Esophagus muscularis mucosa (tissue), 4 donors: ENCODE data around the gene PELO. TPM values are rescaled to one million over a fixed set of nuclear protein-coding genes. Genes with fewer than 3 reads are reported as not detected.
"Not testable (repeated sequence)": the region's sequence is repeated elsewhere in the genome, so short reads cannot be mapped to it uniquely, and the experiment has no call there.

ENCODE experiments used
- DNase-seq: peaks from one replicate; pipeline ENCODE4 v3.0.0-alpha.2; 2017; ENCODE audit errors: extremely low spot score
- H3K27ac ChIP-seq, 4 donors: fragments of 200-600 bp; sonication (generic); replicated peaks in 1 of 4; 1 replicate in 3 of 4; 2 replicates in 1 of 4; pipeline ENCODE4 v1.5.1; 2016 to 2019; ENCODE audit warnings: mild to moderate bottlenecking in 1 of 4
- H3K27me3 ChIP-seq, 4 donors: fragments of 200-600 bp; sonication (generic); one replicate each; pipeline versions ENCODE4 v1.5.1 to v1.6.0; 2016 to 2019
- H3K36me3 ChIP-seq, 4 donors: fragments of 200-600 bp; sonication (generic); one replicate each; pipeline ENCODE4 v1.5.1; 2016 to 2019
- H3K4me1 ChIP-seq, 4 donors: fragments of 200-600 bp; sonication (generic); one replicate each; pipeline ENCODE4 v1.5.1; 2016 to 2019
- H3K4me3 ChIP-seq, 4 donors: fragments of 200-600 bp; sonication (generic); 1 replicate in 2 of 4; 2 replicates in 2 of 4; pipeline ENCODE4 v1.5.1; 2016 to 2019; ENCODE audit warnings: mild to moderate bottlenecking in 4 of 4, moderate library complexity in 1 of 4
- H3K9me3 ChIP-seq, 4 donors: fragments of 200-600 bp; sonication (generic); 1 replicate in 3 of 4; 2 replicates in 1 of 4; pipeline ENCODE4 v1.5.1; 2016 to 2019
- EP300 ChIP-seq: sonication (generic); formaldehyde crosslinking; IDR thresholded peaks from one replicate; pipeline ENCODE4 v1.6.1; 2017; ENCODE audit warnings: antibody characterized with exemption
- POLR2A ChIP-seq: fragments of 450-650 bp; IDR thresholded peaks from one replicate; pipeline ENCODE4 v1.6.1; 2017; ENCODE audit warnings: antibody characterized with exemption, moderate library complexity, mild to moderate bottlenecking, low read depth
- POLR2AphosphoS5 ChIP-seq, 2 donors: sonication (generic); formaldehyde crosslinking; IDR thresholded peaks; one replicate each; pipeline ENCODE4 v1.6.1; 2017; ENCODE audit warnings: antibody characterized with exemption in 2 of 2
- WGBS: methylation state at CpG from one replicate; pipeline ENCODE4 v1.1.5; 2018; 5-methylcytosine and 5-hydroxymethylcytosine counted together
- intact Hi-C: fragments of 100-400 bp; cut with DNase I; formaldehyde crosslinking; loops from one replicate; pipeline ENCODE4 v1.15.1; 2023
- total RNA-seq, 4 donors: library from RNA; depleted of rRNA; stranded (reverse); fragments of >200 nt; gene quantifications; one replicate each; pipeline versions ENCODE4 v1.1.0 to v1.2.1, GENCODE V29; 2016
- TF ChIP-seq, protein P1 (sequence below), 3 experiments: fragments of 200-600 bp in 2 of 3; fragments of 450-650 bp in 1 of 3; sonication (generic) in 2 of 3; IDR thresholded peaks; one replicate each; pipeline ENCODE4 v1.5.1; 2017 to 2019; ENCODE audit warnings: antibody characterized with exemption in 3 of 3, mild to moderate bottlenecking in 2 of 3, moderate library complexity in 1 of 3

The PELO gene
- total RNA-seq, 4 donors from 2014 or later, result 43.1 to 77.7 (median 69.7) TPM

DNA sequence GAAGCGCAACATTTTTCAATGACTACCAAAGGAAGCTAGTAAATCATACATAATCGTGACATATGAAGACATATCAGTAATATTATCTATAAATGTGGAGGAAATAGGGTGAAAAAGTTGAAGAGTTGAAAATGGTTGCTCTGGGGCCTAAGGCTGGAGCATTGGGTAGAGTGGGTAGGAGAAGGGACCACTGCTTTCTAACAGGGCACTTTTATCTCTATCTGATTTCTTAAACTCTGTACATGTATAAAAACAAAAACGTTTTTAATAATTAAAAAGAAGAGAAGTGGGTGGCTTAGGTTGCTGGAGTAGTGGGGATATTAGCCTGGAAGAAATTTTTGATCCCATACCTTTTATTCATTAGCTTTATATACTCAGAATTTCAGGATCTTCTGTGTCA, 44.2 kb upstream of the PELO start:
- DNase-seq, result no peak
- Histone ChIP-seq H3K27ac (no peak overlapping the region), H3K9me3 (no peaks in the 10 kb centered on the region), H3K4me3 (no peak overlapping the region), H3K36me3 (no peaks in the 10 kb centered on the region), H3K4me1 (peaks cover 7 to 34% (median 20%) of the 10 kb centered on the region in 4 donors), H3K27me3 (no peaks in the 10 kb centered on the region)
- intact Hi-C loops, result no loop called here
- no peak for TF ChIP-seq POLR2AphosphoS5 (IDR thresholded peaks at IDR 0.05)
- TF ChIP-seq POLR2A, result no peak
- no peak for TF ChIP-seq EP300
- TF ChIP-seq, protein P1, sequence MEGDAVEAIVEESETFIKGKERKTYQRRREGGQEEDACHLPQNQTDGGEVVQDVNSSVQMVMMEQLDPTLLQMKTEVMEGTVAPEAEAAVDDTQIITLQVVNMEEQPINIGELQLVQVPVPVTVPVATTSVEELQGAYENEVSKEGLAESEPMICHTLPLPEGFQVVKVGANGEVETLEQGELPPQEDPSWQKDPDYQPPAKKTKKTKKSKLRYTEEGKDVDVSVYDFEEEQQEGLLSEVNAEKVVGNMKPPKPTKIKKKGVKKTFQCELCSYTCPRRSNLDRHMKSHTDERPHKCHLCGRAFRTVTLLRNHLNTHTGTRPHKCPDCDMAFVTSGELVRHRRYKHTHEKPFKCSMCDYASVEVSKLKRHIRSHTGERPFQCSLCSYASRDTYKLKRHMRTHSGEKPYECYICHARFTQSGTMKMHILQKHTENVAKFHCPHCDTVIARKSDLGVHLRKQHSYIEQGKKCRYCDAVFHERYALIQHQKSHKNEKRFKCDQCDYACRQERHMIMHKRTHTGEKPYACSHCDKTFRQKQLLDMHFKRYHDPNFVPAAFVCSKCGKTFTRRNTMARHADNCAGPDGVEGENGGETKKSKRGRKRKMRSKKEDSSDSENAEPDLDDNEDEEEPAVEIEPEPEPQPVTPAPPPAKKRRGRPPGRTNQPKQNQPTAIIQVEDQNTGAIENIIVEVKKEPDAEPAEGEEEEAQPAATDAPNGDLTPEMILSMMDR (IDR thresholded peaks at IDR 0.05), result no peak
- WGBS, result 70% methylated on average over 3 of the region's 3 CpGs

DNA sequence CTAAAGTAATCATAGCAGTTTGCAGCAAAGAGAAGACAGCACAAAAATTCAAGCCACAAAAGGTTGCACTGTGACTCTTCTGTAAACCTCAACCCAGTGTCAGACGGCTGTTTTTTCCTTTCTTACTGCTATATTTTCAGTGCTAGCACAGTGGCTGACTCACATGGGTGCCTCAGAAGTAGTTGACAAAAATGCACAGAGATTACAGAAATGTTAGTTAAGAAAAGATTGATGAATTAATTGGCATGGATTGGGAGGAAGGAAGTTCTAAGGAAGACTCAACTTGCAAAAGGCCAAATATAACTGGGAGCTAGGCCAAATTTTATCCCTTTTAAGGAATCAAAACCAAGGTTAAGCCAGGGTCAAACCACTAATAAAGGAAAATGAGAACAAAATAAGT, 43.7 kb upstream of the PELO start:
- H3K27ac ChIP-seq, result no peak overlapping the region
- no peak for DNase-seq
- intact Hi-C loops, result no loop called here
- H3K4me3 ChIP-seq, result no peak overlapping the region
- peaks cover 7 to 34% (median 20%) of the 10 kb centered on the region in 4 donors for H3K4me1 ChIP-seq
- WGBS, result 15% methylated on average over 1 of the region's 1 CpG
- TF ChIP-seq POLR2AphosphoS5 (IDR thresholded peaks at IDR 0.05) (no peak), EP300 (no peak), POLR2A (no peak)
- TF ChIP-seq, protein P1 (IDR thresholded peaks at IDR 0.05), result no peak
- H3K36me3 ChIP-seq, result no peaks in the 10 kb centered on the region
- H3K9me3 ChIP-seq, result no peaks in the 10 kb centered on the region
- no peaks in the 10 kb centered on the region for H3K27me3 ChIP-seq

DNA sequence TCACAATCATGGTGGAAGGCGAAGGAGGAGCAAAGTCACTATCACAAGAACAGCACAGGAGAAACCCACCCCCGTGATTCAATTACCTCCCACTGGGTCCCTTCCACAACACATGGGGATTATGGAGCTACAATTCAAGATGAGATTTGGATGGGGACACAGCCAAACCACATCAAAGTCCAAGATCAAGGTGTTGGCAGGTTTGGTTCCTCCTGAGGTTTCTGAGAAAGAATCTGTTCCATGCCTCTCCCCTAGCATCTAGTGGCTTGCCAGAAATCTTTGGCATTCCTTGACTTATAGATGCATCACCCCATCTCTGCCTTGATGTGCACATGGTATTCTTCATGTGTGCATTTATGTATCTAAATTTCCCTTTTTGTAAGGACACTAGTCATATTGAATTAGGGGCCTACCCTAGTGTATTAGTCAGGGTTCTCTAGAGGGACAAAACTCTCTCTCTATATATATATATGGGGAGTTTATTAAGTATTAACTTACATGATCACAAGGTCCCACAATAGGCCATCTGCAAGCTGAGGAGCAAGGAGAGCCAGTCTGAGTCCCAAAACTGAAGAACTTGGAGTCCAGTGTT, 42.8 kb upstream of the PELO start:
- 93% methylated on average over 2 of the region's 2 CpGs for WGBS
- H3K27me3 ChIP-seq, H3K4me3 ChIP-seq, H3K36me3 ChIP-seq, intact Hi-C loops, H3K9me3 ChIP-seq, H3K27ac ChIP-seq, DNase-seq: not testable (repeated sequence)
- peaks cover 7 to 34% (median 23%) of the 10 kb centered on the region in 4 donors for H3K4me1 ChIP-seq

DNA sequence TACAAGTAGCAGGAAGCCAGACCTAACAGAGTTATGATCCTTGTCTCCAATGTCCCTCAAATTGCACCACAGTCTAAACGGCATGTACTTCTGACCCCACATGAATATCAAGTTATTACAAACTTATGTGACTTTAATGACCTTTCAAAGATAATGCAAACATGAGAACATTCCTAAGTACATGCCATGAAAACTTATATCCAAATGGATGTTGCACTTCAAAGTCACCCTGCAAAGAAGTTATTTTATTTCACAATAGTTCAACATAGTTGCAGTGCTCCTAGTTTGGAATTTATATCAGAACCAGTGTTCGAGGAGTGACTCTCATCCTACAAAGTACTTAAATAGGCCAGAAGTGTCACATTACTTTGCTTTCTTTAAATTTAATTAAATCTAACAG, 41.2 kb upstream of the PELO start:
- 90% methylated on average over 2 of the region's 2 CpGs for WGBS

DNA sequence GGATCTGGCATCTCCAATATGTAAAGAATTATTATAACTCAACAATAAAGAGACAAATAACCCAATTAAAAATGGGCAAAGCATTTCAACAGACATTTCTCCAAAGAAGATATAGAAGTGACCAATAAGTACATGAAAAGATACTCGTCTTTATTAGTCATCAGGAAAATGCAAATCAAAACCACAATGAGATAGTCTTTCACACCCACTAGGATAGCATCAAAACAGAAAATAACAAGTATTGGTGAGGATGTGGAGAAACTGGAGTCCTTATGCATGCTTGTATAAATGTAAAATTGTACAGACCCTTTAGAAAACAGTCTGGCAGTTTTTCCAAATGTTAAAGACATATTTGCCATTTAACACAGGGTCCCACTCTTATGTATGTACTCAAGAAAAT, 39.1 kb upstream of the PELO start:
- Histone ChIP-seq H3K4me1 (peaks cover under 1 to 54% (median 32%) of the 10 kb centered on the region in 4 donors), H3K36me3 (no peaks in the 10 kb centered on the region), H3K4me3 (no peak overlapping the region), H3K9me3 (no peaks in the 10 kb centered on the region), H3K27me3 (no peaks in the 10 kb centered on the region), H3K27ac (no peak overlapping the region)
- WGBS, result 28% methylated on average over 1 of the region's 1 CpG
- no peak for DNase-seq
- intact Hi-C loops, result no loop called here
- TF ChIP-seq, protein P1 (IDR thresholded peaks at IDR 0.05), result no peak
- TF ChIP-seq POLR2A (no peak), POLR2AphosphoS5 (IDR thresholded peaks at IDR 0.05) (no peak), EP300 (no peak)

More for the DNA sequence above, 41.2 kb upstream of the PELO start:
- H3K27me3 ChIP-seq, result no peaks in the 10 kb centered on the region
- no peaks in the 10 kb centered on the region for H3K36me3 ChIP-seq
- TF ChIP-seq POLR2AphosphoS5 (IDR thresholded peaks at IDR 0.05), result no peak
- TF ChIP-seq EP300, result no peak
- TF ChIP-seq, protein P1 (IDR thresholded peaks at IDR 0.05), result no peak
- no peak for TF ChIP-seq POLR2A
- H3K27ac ChIP-seq, result no peak overlapping the region
- no peak overlapping the region for H3K4me3 ChIP-seq
- intact Hi-C loops, result no loop called here
- DNase-seq, result no peak
- H3K9me3 ChIP-seq, result no peaks in the 10 kb centered on the region
- peaks cover 7 to 48% (median 37%) of the 10 kb centered on the region in 4 donors for H3K4me1 ChIP-seq
